Measurements from ENCODE around the gene ZBTB40. TPM values are rescaled to one million over a fixed set of nuclear protein-coding genes. Genes with fewer than 3 reads are reported as not detected.
A peak's percentile ranks its signal among the peaks of the same experiment; 100 is the strongest.

The ZBTB40 gene
- polyA plus RNA-seq, 3 donors, result 1.1 to 17.8 (median 1.3) TPM

- peaks cover 0 to 6% of the 10 kb centered on the region in 2 donors for H3K4me1 ChIP-seq (ENCODE audit: control insufficient read depth in 1 of 2, insufficient read depth in 2 of 2, low read length in 2 of 2)
- H3K9me3 Mint-ChIP-seq, result no peaks in the 10 kb centered on the region
- no peak overlapping the region for H2AFZ ChIP-seq (ENCODE audit: insufficient read depth, low read depth, low read length, poor library complexity, severe bottlenecking)
- 98% methylated on average over 6 of the region's 7 CpGs for WGBS (ENCODE audit: insufficient coverage)
- H3K27ac ChIP-seq (ENCODE audit: low read depth in 1 of 2, low read length in 2 of 2), result no peak overlapping the region
- no peak for TF ChIP-seq CTCF (IDR thresholded peaks at IDR 0.05)
- no peak overlapping the region for H3K4me3 ChIP-seq (replicated peaks in 1 of 3; ENCODE audit: low read depth in 2 of 3, low read length in 3 of 3)
- no peaks in the 10 kb centered on the region for H3K36me3 ChIP-seq (replicated peaks in 1 of 2; ENCODE audit: control insufficient read depth in 1 of 2, insufficient read depth in 2 of 2, low read length in 2 of 2)
- H4K20me1 ChIP-seq (ENCODE audit: insufficient read depth, low read length), result peaks cover 81% of the 10 kb centered on the region
- H3K4me2 ChIP-seq (replicated peaks; ENCODE audit: extremely low read depth, low read length, poor library complexity, severe bottlenecking), result no peak overlapping the region
- peaks cover 68% of the 10 kb centered on the region for H3K79me2 ChIP-seq (ENCODE audit: insufficient read depth, low read length)
- intact Hi-C loops (cut with micrococcal nuclease), result no loop called here
- no peak overlapping the region for H3K9ac ChIP-seq (ENCODE audit: insufficient read depth, low read length, poor library complexity, severe bottlenecking)
- no peak for DNase-seq
- no peaks in the 10 kb centered on the region for H3K9me3 ChIP-seq (replicated peaks in 1 of 2; ENCODE audit: control insufficient read depth in 1 of 2, insufficient read depth in 1 of 2, low read length in 2 of 2)
- H3K27ac Mint-ChIP-seq, result no peak overlapping the region
- H3K4me1 Mint-ChIP-seq, result peaks cover 20% of the 10 kb centered on the region
- peaks cover 0 to 3% (median 0%) of the 10 kb centered on the region in 3 donors for H3K27me3 Mint-ChIP-seq (ENCODE audit: low read depth in 3 of 3)
- H3K36me3 Mint-ChIP-seq, result peaks cover 6 to 10% of the 10 kb centered on the region in 2 donors
- no peak overlapping the region for H3K4me3 Mint-ChIP-seq
- H3K27me3 ChIP-seq (ENCODE audit: control insufficient read depth in 2 of 2, insufficient read depth in 2 of 2, low read length in 2 of 2), result no peaks in the 10 kb centered on the region
These were observed 20.0 kb downstream of the ZBTB40 start for GRCh38 chr1:22471610-22472009.

GRCh38 chr1:22472596-22472995 lies 20.9 kb downstream of the ZBTB40 start:
- Histone ChIP-seq H3K9ac (ENCODE audit: insufficient read depth, low read length, poor library complexity, severe bottlenecking) (no peak overlapping the region), H3K27ac (ENCODE audit: low read depth in 1 of 2, low read length in 2 of 2) (no peak overlapping the region), H3K36me3 (replicated peaks in 1 of 2; ENCODE audit: control insufficient read depth in 1 of 2, insufficient read depth in 2 of 2, low read length in 2 of 2) (no peaks in the 10 kb centered on the region), H3K79me2 (ENCODE audit: insufficient read depth, low read length) (peaks cover 63% of the 10 kb centered on the region), H3K4me2 (replicated peaks; ENCODE audit: extremely low read depth, low read length, poor library complexity, severe bottlenecking) (no peak overlapping the region), H2AFZ (ENCODE audit: insufficient read depth, low read depth, low read length, poor library complexity, severe bottlenecking) (no peak overlapping the region), H3K27me3 (ENCODE audit: control insufficient read depth in 2 of 2, insufficient read depth in 2 of 2, low read length in 2 of 2) (no peaks in the 10 kb centered on the region), H3K4me1 (ENCODE audit: control insufficient read depth in 1 of 2, insufficient read depth in 2 of 2, low read length in 2 of 2) (peaks cover 0 to under 1% of the 10 kb centered on the region in 2 donors), H3K9me3 (replicated peaks in 1 of 2; ENCODE audit: control insufficient read depth in 1 of 2, insufficient read depth in 1 of 2, low read length in 2 of 2) (no peaks in the 10 kb centered on the region), H3K4me3 (replicated peaks in 1 of 3; ENCODE audit: low read depth in 2 of 3, low read length in 3 of 3) (no peak overlapping the region), H4K20me1 (ENCODE audit: insufficient read depth, low read length) (peaks cover 77% of the 10 kb centered on the region)
- WGBS (ENCODE audit: insufficient coverage), result 95% methylated on average over 2 of the region's 2 CpGs
- DNase-seq, result no peak
- H3K9me3 Mint-ChIP-seq, result peaks cover 0 to 2% (median 0%) of the 10 kb centered on the region in 7 donors
- no peak for TF ChIP-seq CTCF (IDR thresholded peaks at IDR 0.05)
- H3K27ac Mint-ChIP-seq, result peak overlapping the region in 1 of 7 donors; percentile 19
- peaks cover 6 to 10% of the 10 kb centered on the region in 2 donors for H3K36me3 Mint-ChIP-seq
- intact Hi-C loops (cut with micrococcal nuclease), result no loop called here
- H3K4me1 Mint-ChIP-seq, result peaks cover 14% of the 10 kb centered on the region
- H3K4me3 Mint-ChIP-seq, result no peak overlapping the region
- H3K27me3 Mint-ChIP-seq (ENCODE audit: low read depth in 3 of 3), result peaks cover 0 to 3% (median 0%) of the 10 kb centered on the region in 3 donors
